PC-9 (cell line): ENCODE measurements around the gene SLC35F4. TPM values are rescaled to one million over a fixed set of nuclear protein-coding genes. Genes with fewer than 3 reads are reported as not detected.

Experiments
- BruUV-seq: library from RNA; stranded (reverse); fragments of 400-500 nt; replicated peaks from 2 replicates; lab custom pipeline; 2021; lab: Mats Ljungman, UMichigan
- CTCF ChIA-PET: fragments of 300-600 bp; sonication (Branson Sonifier 250); formaldehyde crosslinking; loops from one replicate; lab custom pipeline; 2022; ENCODE audit warnings: antibody characterized with exemption; lab: Charles Lee
- POLR2A ChIA-PET: fragments of 300-600 bp; sonication (Branson Sonifier 250); formaldehyde crosslinking; loops from one replicate; lab custom pipeline; 2022; ENCODE audit warnings: antibody characterized with exemption; ENCODE audit not compliant: unreplicated experiment; lab: Charles Lee
- DNase-seq, 2 experiments: peaks; one replicate each; pipeline versions ENCODE4 v3.0.0 to v3.0.0-alpha.2; 2015 to 2022; ENCODE audit warnings: mixed read lengths in 1 of 2
- H2AFZ ChIP-seq: fragments of 200-600 bp; sonication (generic); 2 replicates; pipeline ENCODE4 v1.8.1; 2017; ENCODE audit warnings: antibody characterized with exemption
- H3F3A ChIP-seq: fragments of 200-600 bp; sonication (generic); 2 replicates; pipeline ENCODE4 v1.8.1; 2017; ENCODE audit warnings: antibody characterized with exemption, mild to moderate bottlenecking, low read depth; ENCODE audit not compliant: insufficient read depth
- H3K27ac ChIP-seq: fragments of 200-600 bp; sonication (generic); 2 replicates; pipeline ENCODE4 v1.6.1; 2016; ENCODE audit warnings: mixed run types
- H3K27me3 ChIP-seq: fragments of 200-600 bp; sonication (generic); 2 replicates; pipeline ENCODE4 v1.6.1; 2016; ENCODE audit warnings: low read depth, mixed run types; ENCODE audit not compliant: insufficient read depth
- H3K36me3 ChIP-seq: fragments of 200-600 bp; sonication (generic); 2 replicates; pipeline ENCODE4 v1.6.1; 2016; ENCODE audit warnings: low read depth, mixed run types
- H3K4me1 ChIP-seq: fragments of 200-600 bp; sonication (generic); replicated peaks from 2 replicates; pipeline ENCODE4 v1.6.1; 2016; ENCODE audit warnings: mixed run types; ENCODE audit not compliant: insufficient read depth
- H3K4me2 ChIP-seq: fragments of 200-600 bp; sonication (generic); 2 replicates; pipeline ENCODE4 v1.6.1; 2017; ENCODE audit warnings: mixed run types
- H3K4me3 ChIP-seq: fragments of 200-600 bp; sonication (generic); 2 replicates; pipeline ENCODE4 v1.6.1; 2016; ENCODE audit warnings: mixed run types
- H3K79me2 ChIP-seq: fragments of 200-600 bp; sonication (generic); 2 replicates; pipeline ENCODE4 v1.6.1; 2017; ENCODE audit warnings: low read depth, mixed run types
- H3K9me2 ChIP-seq: fragments of 200-600 bp; sonication (generic); 2 replicates; pipeline ENCODE4 v1.8.1; 2017; ENCODE audit warnings: mild to moderate bottlenecking; ENCODE audit not compliant: insufficient read depth
- H3K9me3 ChIP-seq: fragments of 200-600 bp; sonication (generic); 2 replicates; pipeline ENCODE4 v1.8.1; 2016; ENCODE audit warnings: low read depth; ENCODE audit not compliant: insufficient read depth
- H4K20me1 ChIP-seq: fragments of 200-600 bp; sonication (generic); 2 replicates; pipeline ENCODE4 v1.8.1; 2017; ENCODE audit not compliant: insufficient read depth
- CTCF ChIP-seq: fragments of 200-600 bp; sonication (generic); conservative IDR thresholded peaks from 2 replicates; pipeline ENCODE4 v1.6.1; 2017; ENCODE audit warnings: mixed run types, antibody characterized with exemption, mild to moderate bottlenecking, moderate library complexity
- EZH2 ChIP-seq: fragments of 200-600 bp; sonication (generic); IDR thresholded peaks from 2 replicates; pipeline ENCODE4 v1.8.0; 2017; ENCODE audit warnings: antibody characterized with exemption, low read depth
- intact Hi-C: fragments of 100-400 bp; cut with micrococcal nuclease; formaldehyde crosslinking; loops from one replicate; pipeline ENCODE4 v1.10.0; 2022; ENCODE audit not compliant: unreplicated experiment
- total RNA-seq: library from RNA; stranded (reverse); gene quantifications from 2 replicates; pipeline ENCODE4 v1.2.3, GENCODE V29; 2021

The SLC35F4 gene
- total RNA-seq, 1 experiment from 2014 or later, result not detected

GRCh38 chr14:57898837-57899572, 33.1 kb upstream of the SLC35F4 start:
- H3K27me3 ChIP-seq, result peaks cover 23% of the 10 kb centered on the region
- no peaks in the 10 kb centered on the region for H4K20me1 ChIP-seq
- CTCF ChIA-PET, result no interaction called here
- no peak overlapping the region for H3K4me3 ChIP-seq
- H3K79me2 ChIP-seq, result no peaks in the 10 kb centered on the region
- H3K4me1 ChIP-seq, result no peaks in the 10 kb centered on the region
- BruUV-seq, result no TSS peak
- H2AFZ ChIP-seq, result no peak overlapping the region
- POLR2A ChIA-PET, result no interaction called here
- intact Hi-C loops, result no loop called here
- no peaks in the 10 kb centered on the region for H3K9me3 ChIP-seq
- TF ChIP-seq CTCF (no peak), EZH2 (no peak)
- no peaks in the 10 kb centered on the region for H3F3A ChIP-seq
- H3K36me3 ChIP-seq, result no peaks in the 10 kb centered on the region
- no peak overlapping the region for H3K4me2 ChIP-seq
- DNase-seq, result no peak
- no peak overlapping the region for H3K27ac ChIP-seq
- no peaks in the 10 kb centered on the region for H3K9me2 ChIP-seq

DNA sequence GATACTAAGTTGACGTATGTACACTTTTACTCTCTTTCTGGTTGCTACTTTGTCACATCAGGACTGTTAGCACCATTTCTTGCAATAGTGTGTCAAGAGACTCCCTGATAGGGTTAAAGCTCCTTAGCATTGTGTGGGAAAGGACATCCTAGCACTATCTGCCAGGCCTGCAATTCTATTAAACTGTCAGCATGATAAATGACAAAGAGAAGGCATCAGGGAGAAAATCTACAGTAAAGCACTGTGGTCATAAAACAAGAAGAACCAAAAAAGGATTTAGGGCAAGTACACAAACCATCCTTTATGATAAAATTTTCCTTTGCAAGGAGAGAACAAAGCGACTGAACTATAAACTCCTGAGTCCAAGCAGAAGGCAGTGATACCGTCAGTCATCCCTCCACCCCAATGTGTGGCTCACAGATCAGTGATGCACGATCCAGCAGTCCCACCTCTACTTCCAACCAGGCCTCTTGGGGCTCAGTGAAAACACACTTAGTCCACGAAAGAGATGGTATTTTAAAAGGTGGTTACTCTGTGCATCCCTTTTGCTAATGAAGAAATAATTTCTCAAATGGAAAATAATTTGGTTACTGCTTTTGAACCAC, 31.4 kb upstream of the SLC35F4 start:
- Histone ChIP-seq H2AFZ (no peak overlapping the region), H3K27me3 (peaks cover 23% of the 10 kb centered on the region), H4K20me1 (no peaks in the 10 kb centered on the region), H3K4me2 (no peak overlapping the region), H3K4me1 (no peaks in the 10 kb centered on the region), H3K36me3 (no peaks in the 10 kb centered on the region), H3K4me3 (no peak overlapping the region), H3K79me2 (no peaks in the 10 kb centered on the region), H3K27ac (no peak overlapping the region), H3K9me3 (no peaks in the 10 kb centered on the region), H3F3A (no peaks in the 10 kb centered on the region), H3K9me2 (no peaks in the 10 kb centered on the region)
- CTCF ChIA-PET, result no interaction called here
- DNase-seq, result no peak
- no TSS peak for BruUV-seq
- POLR2A ChIA-PET, result no interaction called here
- no peak for TF ChIP-seq EZH2
- intact Hi-C loops, result no loop called here

DNA sequence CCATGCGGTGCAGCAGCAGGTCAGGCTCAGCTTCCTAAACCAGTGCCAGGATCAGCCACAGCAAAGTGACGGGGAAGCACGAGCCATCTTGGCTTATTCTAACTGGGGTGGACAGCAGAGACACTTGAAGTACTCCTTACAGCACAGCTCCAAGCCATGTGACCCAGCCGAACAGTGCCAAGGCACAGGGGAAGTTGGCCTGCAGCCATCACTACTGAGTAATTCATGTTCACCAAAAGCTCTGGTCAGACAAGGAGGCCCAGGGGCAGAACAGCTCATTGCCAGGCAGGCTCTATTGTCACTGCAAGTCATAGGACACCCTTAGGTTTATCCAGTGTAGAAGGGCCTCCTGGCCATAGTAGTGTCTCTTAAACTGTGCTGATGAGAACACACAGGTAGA, 23.4 kb upstream of the SLC35F4 start:
- no peaks in the 10 kb centered on the region for H3K9me2 ChIP-seq
- no peaks in the 10 kb centered on the region for H3F3A ChIP-seq
- no peak overlapping the region for H3K4me3 ChIP-seq
- ChIA-PET POLR2A (interaction anchor here (0.6 kb wide), 1 partner anchor 30 kb away, joined by 11 read pairs; no protein-coding TSS in a partner anchor), CTCF (no interaction called here)
- H4K20me1 ChIP-seq, result no peaks in the 10 kb centered on the region
- DNase-seq, result no peak
- no peak for TF ChIP-seq EZH2
- no peak for TF ChIP-seq CTCF
- H3K27ac ChIP-seq, result no peak overlapping the region
- H3K27me3 ChIP-seq, result 0 out of 2 replicates have a peak, but pooled peaks cover 3% of the 10 kb centered on the region
- H3K9me3 ChIP-seq, result no peaks in the 10 kb centered on the region
- no TSS peak for BruUV-seq
- H2AFZ ChIP-seq, result no peak overlapping the region
- H3K4me1 ChIP-seq, result no peaks in the 10 kb centered on the region
- intact Hi-C loops, result no loop called here
- H3K79me2 ChIP-seq, result no peaks in the 10 kb centered on the region
- no peak overlapping the region for H3K4me2 ChIP-seq
- no peaks in the 10 kb centered on the region for H3K36me3 ChIP-seq
